Testis (tissue), 2 donors: ENCODE results near the gene PDK1.

Experiments
- POLR2A ChIP-seq: fragments of 450-650 bp; IDR thresholded peaks from one replicate; pipeline ENCODE4 v1.6.1; 2017; ENCODE audit warnings: antibody characterized with exemption, mild to moderate bottlenecking, moderate library complexity
- TF ChIP-seq, protein P1 (sequence below), 3 experiments: fragments of 450-650 bp in 2 of 3; fragments of 200-600 bp in 1 of 3; sonication (generic) in 1 of 3; IDR thresholded peaks; one replicate each; pipeline ENCODE4 v1.5.1; 2016 to 2019; ENCODE audit warnings: antibody characterized with exemption in 3 of 3, mild to moderate bottlenecking in 2 of 3, moderate library complexity in 1 of 3

GRCh38 chr2:172630181-172630580 lies 74.3 kb downstream of the PDK1 start:
- TF ChIP-seq, protein P1, sequence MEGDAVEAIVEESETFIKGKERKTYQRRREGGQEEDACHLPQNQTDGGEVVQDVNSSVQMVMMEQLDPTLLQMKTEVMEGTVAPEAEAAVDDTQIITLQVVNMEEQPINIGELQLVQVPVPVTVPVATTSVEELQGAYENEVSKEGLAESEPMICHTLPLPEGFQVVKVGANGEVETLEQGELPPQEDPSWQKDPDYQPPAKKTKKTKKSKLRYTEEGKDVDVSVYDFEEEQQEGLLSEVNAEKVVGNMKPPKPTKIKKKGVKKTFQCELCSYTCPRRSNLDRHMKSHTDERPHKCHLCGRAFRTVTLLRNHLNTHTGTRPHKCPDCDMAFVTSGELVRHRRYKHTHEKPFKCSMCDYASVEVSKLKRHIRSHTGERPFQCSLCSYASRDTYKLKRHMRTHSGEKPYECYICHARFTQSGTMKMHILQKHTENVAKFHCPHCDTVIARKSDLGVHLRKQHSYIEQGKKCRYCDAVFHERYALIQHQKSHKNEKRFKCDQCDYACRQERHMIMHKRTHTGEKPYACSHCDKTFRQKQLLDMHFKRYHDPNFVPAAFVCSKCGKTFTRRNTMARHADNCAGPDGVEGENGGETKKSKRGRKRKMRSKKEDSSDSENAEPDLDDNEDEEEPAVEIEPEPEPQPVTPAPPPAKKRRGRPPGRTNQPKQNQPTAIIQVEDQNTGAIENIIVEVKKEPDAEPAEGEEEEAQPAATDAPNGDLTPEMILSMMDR (IDR thresholded peaks at IDR 0.05): no peak
- TF ChIP-seq POLR2A: no peak
